Measurements from ENCODE around the gene JAK2.
"Not testable (repeated sequence)": the region's sequence is repeated elsewhere in the genome, so short reads cannot be mapped to it uniquely, and the experiment has no call there.

JAK2 gene

GRCh38 chr9:5089737-5090136 lies 104.7 kb downstream of the JAK2 start:
- H3K4me2 ChIP-seq (ENCODE audit: low read depth, low read length, poor library complexity, severe bottlenecking) = no peak overlapping the region

GRCh38 chr9:5095795-5096194 lies 110.7 kb downstream of the JAK2 start:
- no peaks in the 10 kb centered on the region for H3K9me3 ChIP-seq (ENCODE audit: insufficient read depth, low read depth, low read length)
- H3F3A ChIP-seq (ENCODE audit: low read depth) = no peaks in the 10 kb centered on the region
- H3K9ac ChIP-seq (ENCODE audit: low read depth, low read length, poor library complexity, severe bottlenecking) = no peak overlapping the region
- H3K36me3 ChIP-seq (ENCODE audit: insufficient read depth, low read length) = 0 out of 2 replicates have a peak, but pooled peaks cover 5% of the 10 kb centered on the region
- no peaks in the 10 kb centered on the region for H3K27me3 ChIP-seq (ENCODE audit: insufficient read depth, low read length, poor library complexity, severe bottlenecking)
- no peak overlapping the region for H3K4me3 ChIP-seq (ENCODE audit: low read length, poor library complexity, severe bottlenecking)
- H3K79me2 ChIP-seq (ENCODE audit: insufficient read depth, low read length) = no peaks in the 10 kb centered on the region
- TF ChIP-seq, protein P1, sequence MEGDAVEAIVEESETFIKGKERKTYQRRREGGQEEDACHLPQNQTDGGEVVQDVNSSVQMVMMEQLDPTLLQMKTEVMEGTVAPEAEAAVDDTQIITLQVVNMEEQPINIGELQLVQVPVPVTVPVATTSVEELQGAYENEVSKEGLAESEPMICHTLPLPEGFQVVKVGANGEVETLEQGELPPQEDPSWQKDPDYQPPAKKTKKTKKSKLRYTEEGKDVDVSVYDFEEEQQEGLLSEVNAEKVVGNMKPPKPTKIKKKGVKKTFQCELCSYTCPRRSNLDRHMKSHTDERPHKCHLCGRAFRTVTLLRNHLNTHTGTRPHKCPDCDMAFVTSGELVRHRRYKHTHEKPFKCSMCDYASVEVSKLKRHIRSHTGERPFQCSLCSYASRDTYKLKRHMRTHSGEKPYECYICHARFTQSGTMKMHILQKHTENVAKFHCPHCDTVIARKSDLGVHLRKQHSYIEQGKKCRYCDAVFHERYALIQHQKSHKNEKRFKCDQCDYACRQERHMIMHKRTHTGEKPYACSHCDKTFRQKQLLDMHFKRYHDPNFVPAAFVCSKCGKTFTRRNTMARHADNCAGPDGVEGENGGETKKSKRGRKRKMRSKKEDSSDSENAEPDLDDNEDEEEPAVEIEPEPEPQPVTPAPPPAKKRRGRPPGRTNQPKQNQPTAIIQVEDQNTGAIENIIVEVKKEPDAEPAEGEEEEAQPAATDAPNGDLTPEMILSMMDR (conservative IDR thresholded peaks at IDR 0.05; ENCODE audit: low read length) = no peak
- TF ChIP-seq EZH2phosphoT487 (IDR thresholded peaks at IDR 0.05; ENCODE audit: borderline replicate concordance) = no peak
- no peaks in the 10 kb centered on the region for H4K20me1 ChIP-seq (ENCODE audit: insufficient read depth, low read length, poor library complexity, severe bottlenecking)
- H3K4me2 ChIP-seq (ENCODE audit: low read depth, low read length, poor library complexity, severe bottlenecking) = no peak overlapping the region
- no peak overlapping the region for H2AFZ ChIP-seq (ENCODE audit: low read length)
- no peaks in the 10 kb centered on the region for H3K9me2 ChIP-seq (replicated peaks; ENCODE audit: low read depth, low read length)
- H3K4me1 ChIP-seq (ENCODE audit: insufficient read depth, low read length, poor library complexity, severe bottlenecking) = no peaks in the 10 kb centered on the region

More at GRCh38 chr9:5089737-5090136, 104.7 kb downstream of the JAK2 start:
- no peaks in the 10 kb centered on the region for H3K9me2 ChIP-seq (replicated peaks; ENCODE audit: low read depth, low read length)
- no peak overlapping the region for H3K4me3 ChIP-seq (ENCODE audit: low read length, poor library complexity, severe bottlenecking)
- no peaks in the 10 kb centered on the region for H4K20me1 ChIP-seq (ENCODE audit: insufficient read depth, low read length, poor library complexity, severe bottlenecking)
- H2AFZ ChIP-seq (ENCODE audit: low read length) = no peak overlapping the region
- no peaks in the 10 kb centered on the region for H3K9me3 ChIP-seq (ENCODE audit: insufficient read depth, low read depth, low read length)
- TF ChIP-seq, protein P1 (conservative IDR thresholded peaks at IDR 0.05; ENCODE audit: low read length) = no peak
- TF ChIP-seq EZH2phosphoT487 (IDR thresholded peaks at IDR 0.05; ENCODE audit: borderline replicate concordance) = no peak
- H3K4me1 ChIP-seq (ENCODE audit: insufficient read depth, low read length, poor library complexity, severe bottlenecking) = no peaks in the 10 kb centered on the region
- H3F3A ChIP-seq (ENCODE audit: low read depth) = no peaks in the 10 kb centered on the region
- H3K36me3 ChIP-seq (ENCODE audit: insufficient read depth, low read length) = peaks cover 11% of the 10 kb centered on the region
- H3K79me2 ChIP-seq (ENCODE audit: insufficient read depth, low read length) = no peaks in the 10 kb centered on the region
- H3K9ac ChIP-seq (ENCODE audit: low read depth, low read length, poor library complexity, severe bottlenecking) = no peak overlapping the region
- no peaks in the 10 kb centered on the region for H3K27me3 ChIP-seq (ENCODE audit: insufficient read depth, low read length, poor library complexity, severe bottlenecking)

- H3K4me3 ChIP-seq (ENCODE audit: low read length, poor library complexity, severe bottlenecking) = no peak overlapping the region
- H3K4me2 ChIP-seq (ENCODE audit: low read depth, low read length, poor library complexity, severe bottlenecking) = no peak overlapping the region
- H3K9me3 ChIP-seq (ENCODE audit: insufficient read depth, low read depth, low read length) = no peaks in the 10 kb centered on the region
- no peaks in the 10 kb centered on the region for H3K79me2 ChIP-seq (ENCODE audit: insufficient read depth, low read length)
- H3K4me1 ChIP-seq (ENCODE audit: insufficient read depth, low read length, poor library complexity, severe bottlenecking) = no peaks in the 10 kb centered on the region
- no peak overlapping the region for H2AFZ ChIP-seq (ENCODE audit: low read length)
- no peaks in the 10 kb centered on the region for H3F3A ChIP-seq (ENCODE audit: low read depth)
- no peak overlapping the region for H3K9ac ChIP-seq (ENCODE audit: low read depth, low read length, poor library complexity, severe bottlenecking)
- 0 out of 2 replicates have a peak, but pooled peaks cover 10% of the 10 kb centered on the region for H3K36me3 ChIP-seq (ENCODE audit: insufficient read depth, low read length)
- H3K27me3 ChIP-seq (ENCODE audit: insufficient read depth, low read length, poor library complexity, severe bottlenecking) = no peaks in the 10 kb centered on the region
- TF ChIP-seq EZH2phosphoT487 (IDR thresholded peaks at IDR 0.05; ENCODE audit: borderline replicate concordance) = no peak
- TF ChIP-seq, protein P1 (conservative IDR thresholded peaks at IDR 0.05; ENCODE audit: low read length) = no peak
- H3K9me2 ChIP-seq (replicated peaks; ENCODE audit: low read depth, low read length) = no peaks in the 10 kb centered on the region
- no peaks in the 10 kb centered on the region for H4K20me1 ChIP-seq (ENCODE audit: insufficient read depth, low read length, poor library complexity, severe bottlenecking)
Measured at GRCh38 chr9:5099466-5099865, 114.4 kb downstream of the JAK2 start.

GRCh38 chr9:5101127-5101526 lies 116.1 kb downstream of the JAK2 start:
- not testable (repeated sequence) for H3K4me2 ChIP-seq (ENCODE audit: low read depth, low read length, poor library complexity, severe bottlenecking); H3K79me2 ChIP-seq (ENCODE audit: insufficient read depth, low read length); H4K20me1 ChIP-seq (ENCODE audit: insufficient read depth, low read length, poor library complexity, severe bottlenecking)

DNA sequence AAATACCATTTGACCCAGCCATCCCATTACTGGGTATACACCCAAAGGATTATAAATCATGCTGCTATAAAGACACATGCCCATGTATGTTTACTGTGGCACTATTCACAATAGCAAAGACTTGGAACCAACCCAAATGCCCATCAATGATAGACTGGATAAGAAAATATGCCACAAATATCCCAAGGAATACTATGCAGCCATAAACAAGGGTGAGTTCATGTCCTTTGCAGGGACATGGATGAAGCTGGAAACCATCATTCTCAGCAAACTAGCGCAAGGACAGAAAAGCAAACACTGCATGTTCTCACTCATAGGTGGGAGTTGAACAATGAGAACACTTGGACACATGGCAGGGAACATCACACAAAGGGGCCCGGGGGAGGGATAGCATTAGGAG lies 121.4 kb downstream of the JAK2 start:
- not testable (repeated sequence) for H3K27me3 ChIP-seq (ENCODE audit: insufficient read depth, low read length, poor library complexity, severe bottlenecking); H2AFZ ChIP-seq (ENCODE audit: low read length); H3K4me1 ChIP-seq (ENCODE audit: insufficient read depth, low read length, poor library complexity, severe bottlenecking); H3K9me2 ChIP-seq (replicated peaks; ENCODE audit: low read depth, low read length); H3K79me2 ChIP-seq (ENCODE audit: insufficient read depth, low read length); H3K9ac ChIP-seq (ENCODE audit: low read depth, low read length, poor library complexity, severe bottlenecking); H3F3A ChIP-seq (ENCODE audit: low read depth); H3K4me2 ChIP-seq (ENCODE audit: low read depth, low read length, poor library complexity, severe bottlenecking); H3K9me3 ChIP-seq (ENCODE audit: insufficient read depth, low read depth, low read length); H3K36me3 ChIP-seq (ENCODE audit: insufficient read depth, low read length); H3K4me3 ChIP-seq (ENCODE audit: low read length, poor library complexity, severe bottlenecking); H4K20me1 ChIP-seq (ENCODE audit: insufficient read depth, low read length, poor library complexity, severe bottlenecking)

More at GRCh38 chr9:5101127-5101526, 116.1 kb downstream of the JAK2 start:
- H3K9me2 ChIP-seq (replicated peaks; ENCODE audit: low read depth, low read length); H2AFZ ChIP-seq (ENCODE audit: low read length); H3K27me3 ChIP-seq (ENCODE audit: insufficient read depth, low read length, poor library complexity, severe bottlenecking); H3K4me1 ChIP-seq (ENCODE audit: insufficient read depth, low read length, poor library complexity, severe bottlenecking); H3K9ac ChIP-seq (ENCODE audit: low read depth, low read length, poor library complexity, severe bottlenecking); H3K4me3 ChIP-seq (ENCODE audit: low read length, poor library complexity, severe bottlenecking); H3F3A ChIP-seq (ENCODE audit: low read depth); H3K9me3 ChIP-seq (ENCODE audit: insufficient read depth, low read depth, low read length): not testable (repeated sequence)
- 0 out of 2 replicates have a peak, but pooled peaks cover 10% of the 10 kb centered on the region for H3K36me3 ChIP-seq (ENCODE audit: insufficient read depth, low read length)

Data from Loucy (cell line).